ENCODE measurements around the gene KHDRBS2.
A peak's percentile ranks its signal among the peaks of the same experiment; 100 is the strongest.
"Not testable (repeated sequence)": the region's sequence is repeated elsewhere in the genome, so short reads cannot be mapped to it uniquely, and the experiment has no call there.

Gene KHDRBS2

DNA sequence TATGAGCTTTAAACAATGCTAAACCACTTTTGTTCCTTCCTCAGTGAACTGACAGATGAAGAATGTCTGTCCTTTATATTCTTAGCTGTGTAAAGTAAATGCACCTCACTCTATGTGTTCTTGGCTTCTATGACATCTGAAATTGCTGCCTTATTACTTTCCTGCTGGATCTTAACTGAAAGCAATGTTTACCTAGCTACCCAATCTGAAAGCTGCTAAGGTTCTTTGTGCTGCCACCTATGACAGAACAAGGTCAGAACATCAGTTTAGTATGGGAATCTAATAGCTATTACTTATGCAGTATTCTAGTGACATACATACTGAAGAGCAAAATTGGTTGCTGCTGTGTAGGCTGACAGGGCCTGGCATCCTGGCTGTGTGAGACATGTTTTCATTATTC is 444.1 kb downstream of the KHDRBS2 start:
- no peak for DNase-seq

- no peak for DNase-seq
Measured at GRCh38 chr6:61835237-61835636, 450.8 kb downstream of the KHDRBS2 start.

GRCh38 chr6:61833176-61833755 is 452.8 kb downstream of the KHDRBS2 start:
- no peak for DNase-seq

DNA sequence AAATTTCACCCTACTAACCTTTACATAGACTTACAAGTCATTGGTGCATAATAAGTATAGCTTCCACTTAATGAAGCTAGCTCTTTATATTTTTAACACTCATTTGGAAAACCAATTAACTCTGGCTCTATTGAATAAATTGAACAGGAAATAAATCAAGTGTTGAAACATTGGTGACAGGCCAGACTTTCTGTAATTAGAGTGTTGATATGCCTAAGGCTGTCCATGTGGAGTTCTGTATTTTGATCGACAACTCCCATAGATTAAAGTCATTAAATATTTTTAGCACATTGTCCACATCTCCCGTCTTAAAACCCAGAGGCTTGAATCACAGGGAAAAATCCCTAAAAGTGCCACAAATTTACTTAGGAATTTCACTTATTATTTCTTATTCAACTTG is 468.3 kb downstream of the KHDRBS2 start:
- no peak for DNase-seq

GRCh38 chr6:61810047-61810446 is 476.0 kb downstream of the KHDRBS2 start:
- no peak for DNase-seq

DNA sequence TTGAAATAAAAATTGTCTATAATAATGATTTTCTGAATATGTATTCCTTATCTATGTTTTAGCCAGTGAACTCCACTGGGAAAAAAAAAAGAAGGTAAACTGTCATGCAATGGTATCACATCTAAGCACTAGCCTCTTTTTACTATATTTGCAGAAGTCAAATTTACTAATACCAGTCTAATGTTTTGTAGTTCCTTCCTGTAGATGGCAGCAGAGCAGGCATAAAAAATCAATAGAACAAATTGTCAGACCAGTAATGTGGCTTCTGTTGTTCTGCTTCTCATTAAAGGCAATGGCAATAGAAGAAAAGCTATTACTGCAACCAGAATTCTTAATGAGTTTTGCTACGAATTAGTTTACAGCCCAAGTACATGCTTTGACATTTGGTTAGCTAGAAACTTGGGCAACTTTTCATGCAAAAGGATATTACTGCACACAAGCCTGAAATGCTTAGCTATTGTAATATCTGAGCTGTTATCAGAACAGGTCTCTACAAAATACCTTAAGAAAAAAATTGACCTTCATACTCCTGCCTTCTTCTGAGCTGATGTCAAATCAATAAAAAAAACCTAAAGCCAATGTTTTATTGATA is 476.9 kb downstream of the KHDRBS2 start:
- peak; percentile 26 to 30 for DNase-seq

- no peak for DNase-seq
Measured at GRCh38 chr6:61787998-61788397, 498.0 kb downstream of the KHDRBS2 start.

GRCh38 chr6:61769446-61769845 is 516.6 kb downstream of the KHDRBS2 start:
- not testable (repeated sequence) for DNase-seq

DNA sequence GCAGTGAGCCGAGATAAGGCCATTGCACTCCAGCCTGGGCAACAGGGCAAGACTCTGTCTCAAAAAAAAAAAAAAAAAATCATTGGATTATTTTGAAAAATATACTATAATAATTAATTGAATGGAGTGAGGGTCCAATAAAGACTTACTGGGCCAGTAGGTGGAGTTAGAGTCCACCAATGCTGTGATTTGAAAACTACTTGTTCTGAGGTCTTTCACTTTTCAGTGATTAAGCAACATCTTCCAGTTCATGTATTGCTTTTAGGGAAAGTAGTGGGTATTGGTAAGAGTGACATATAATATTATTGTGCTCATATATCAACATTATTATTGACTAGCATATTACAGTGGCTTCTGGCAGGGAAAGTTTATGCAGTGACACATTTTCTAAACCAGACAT is 530.3 kb downstream of the KHDRBS2 start:
- no peak for DNase-seq

- no peak for DNase-seq
Measured at GRCh38 chr6:61751986-61752385, 534.0 kb downstream of the KHDRBS2 start.

DNA sequence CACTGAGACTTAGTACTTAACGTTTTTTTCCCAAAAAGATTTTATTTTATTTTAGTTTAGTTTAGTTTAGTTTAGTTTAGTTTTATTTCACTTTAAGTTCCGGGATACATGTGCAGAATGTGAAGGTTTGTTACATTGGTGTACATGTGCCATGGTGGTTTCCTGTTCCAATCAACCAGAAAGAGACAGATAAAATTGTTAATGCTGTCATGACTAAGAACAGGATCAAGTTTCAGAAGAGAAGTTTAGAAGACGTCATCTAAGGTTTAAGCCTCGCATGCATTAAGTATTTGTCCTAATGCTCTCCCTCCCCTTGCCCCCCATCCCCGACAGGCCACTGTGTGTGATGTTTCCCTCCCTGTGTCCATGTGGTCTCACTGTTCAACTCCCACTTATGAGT is 540.0 kb downstream of the KHDRBS2 start:
- no peak for DNase-seq

DNA sequence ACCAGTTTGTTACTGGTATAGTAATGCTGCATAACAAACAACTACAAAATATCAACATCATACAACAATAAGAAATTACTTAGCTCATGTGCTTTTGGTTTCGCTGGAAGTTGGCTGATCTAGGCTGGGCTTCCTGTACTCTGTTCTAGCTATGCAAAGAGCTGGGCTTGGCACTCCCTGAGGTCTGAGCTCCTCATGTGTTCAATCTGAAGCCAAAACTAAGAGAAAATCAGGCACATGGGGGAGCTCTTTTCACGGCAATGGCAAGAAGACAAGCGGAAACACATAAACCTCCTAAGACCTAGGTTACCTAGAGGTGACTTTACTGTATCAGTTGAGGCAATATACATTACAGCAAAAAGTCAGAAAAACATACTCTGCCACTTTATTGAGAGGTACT is 574.2 kb downstream of the KHDRBS2 start:
- DNase-seq: no peak

- no peak for DNase-seq
Measured at GRCh38 chr6:61688165-61688564, 597.9 kb downstream of the KHDRBS2 start.

DNA sequence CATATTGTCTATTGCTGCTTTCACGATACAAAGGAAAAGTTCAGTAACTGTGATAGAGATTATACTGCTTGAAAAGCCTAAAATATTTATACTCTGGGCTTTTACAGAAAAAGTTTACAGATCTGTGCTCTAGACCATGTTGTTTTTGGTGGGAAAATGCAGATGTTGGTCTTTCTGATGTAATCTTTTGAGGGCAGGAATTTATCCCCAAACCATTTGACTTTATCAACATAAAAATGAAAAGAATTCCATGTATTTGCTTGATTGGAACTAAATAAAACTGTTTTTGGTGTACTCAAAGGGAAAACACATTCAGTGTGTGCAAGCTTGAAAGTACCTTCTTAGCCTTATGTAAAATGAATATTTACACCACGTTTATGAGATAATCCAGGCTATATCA is 603.5 kb downstream of the KHDRBS2 start:
- no peak for DNase-seq

DNA sequence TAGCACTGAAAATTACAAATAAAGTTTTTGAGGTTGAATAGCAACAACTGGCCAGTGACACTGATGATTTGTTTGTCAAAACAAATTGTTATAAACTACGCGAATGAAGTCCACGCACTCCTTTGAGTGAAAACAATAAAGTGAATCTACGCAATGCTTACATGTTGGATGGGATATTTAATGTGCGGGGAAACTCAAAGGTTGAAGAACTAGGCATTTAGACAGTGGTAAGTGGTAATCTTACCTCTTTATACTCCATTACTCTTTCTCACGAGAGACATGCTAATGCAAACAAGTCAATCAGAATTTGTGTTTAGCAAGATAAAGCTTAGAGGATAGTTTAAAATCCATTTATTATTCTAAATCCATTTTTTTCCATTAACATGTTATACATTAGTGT is 606.4 kb downstream of the KHDRBS2 start:
- no peak for DNase-seq

DNA sequence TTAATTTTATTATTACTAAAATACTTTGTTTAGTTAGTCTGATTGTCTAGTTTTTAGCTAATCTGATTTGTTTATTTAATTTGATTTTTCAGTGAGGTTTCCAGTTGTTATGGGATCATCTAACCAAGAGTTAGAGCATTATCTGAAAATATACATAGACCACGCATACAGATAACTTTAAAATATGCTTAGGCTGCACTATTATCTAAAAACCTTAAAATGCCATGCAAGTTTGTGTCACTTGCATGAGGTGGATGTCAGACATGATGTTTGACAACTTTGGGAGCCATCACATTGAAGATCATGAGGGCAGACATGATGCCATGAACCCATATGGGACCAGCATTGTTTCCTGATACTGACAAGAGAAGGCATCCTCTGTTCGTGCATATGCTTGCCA is 610.3 kb downstream of the KHDRBS2 start:
- DNase-seq: no peak

DNA sequence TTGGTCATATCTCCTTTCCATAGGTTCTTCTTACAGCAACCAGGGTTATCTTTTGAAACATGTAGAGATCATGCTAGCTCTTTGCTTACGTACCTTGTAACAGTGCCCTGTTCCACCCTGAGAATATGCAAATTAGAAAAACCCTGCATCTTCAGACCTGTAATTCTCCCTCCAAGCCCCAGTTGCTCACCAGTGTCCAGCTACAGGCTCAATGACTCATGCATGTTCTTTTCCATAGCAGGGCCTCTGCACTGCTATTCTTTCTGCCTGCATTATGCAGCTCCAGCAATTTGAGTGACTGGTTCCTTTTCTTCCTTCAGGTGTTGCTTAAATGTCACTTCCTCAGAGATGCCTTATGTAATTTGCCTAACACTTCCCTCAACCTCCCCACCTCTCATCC is 636.2 kb downstream of the KHDRBS2 start:
- DNase-seq: no peak

GRCh38 chr6:61640463-61640862 is 645.6 kb downstream of the KHDRBS2 start:
- DNase-seq: no peak
